ENCODE results near the gene MLLT3.

Gene MLLT3

GRCh38 chr9:20625003-20625349 lies 2.7 kb upstream of the MLLT3 start:
- no peak for DNase-seq (ENCODE audit: low read depth)

DNA sequence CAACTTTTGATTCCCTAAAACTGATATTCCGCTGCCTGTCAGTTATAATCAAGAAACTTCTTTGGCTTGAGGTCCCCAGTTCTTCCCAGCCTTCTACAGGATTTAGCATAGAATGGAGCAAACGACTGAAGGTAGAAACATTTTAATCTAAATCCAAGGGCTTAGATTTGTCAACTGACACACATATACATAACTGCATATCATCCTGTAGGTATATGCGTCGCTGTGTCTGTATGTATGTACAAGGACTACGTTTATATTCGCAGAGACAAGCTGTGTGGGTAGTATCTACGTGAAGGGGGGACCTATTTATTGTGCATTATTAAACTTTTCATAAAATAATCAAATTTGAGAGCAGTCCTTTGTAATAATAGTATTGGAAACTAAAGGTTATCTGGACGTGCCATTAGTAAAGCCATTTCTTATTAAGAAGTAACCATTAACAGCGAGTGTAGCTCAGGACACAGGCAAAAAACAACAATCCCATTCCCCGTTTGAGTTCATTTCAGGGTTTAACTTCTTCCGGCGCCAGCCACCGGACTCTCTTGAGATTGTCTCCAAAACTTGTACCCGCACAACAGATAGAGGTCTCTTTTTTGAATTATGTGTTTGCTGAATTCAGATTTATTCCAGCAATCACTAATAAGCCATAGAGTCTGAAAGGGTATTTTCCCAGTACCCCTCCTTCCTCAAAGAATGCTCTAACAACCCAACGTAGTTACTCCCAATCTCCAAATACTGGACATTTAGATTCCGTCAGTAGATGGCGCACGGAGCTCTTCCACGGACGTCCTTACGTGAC lies 2.1 kb upstream of the MLLT3 start:
- DNase-seq (ENCODE audit: low read depth): peak; percentile 10

DNA sequence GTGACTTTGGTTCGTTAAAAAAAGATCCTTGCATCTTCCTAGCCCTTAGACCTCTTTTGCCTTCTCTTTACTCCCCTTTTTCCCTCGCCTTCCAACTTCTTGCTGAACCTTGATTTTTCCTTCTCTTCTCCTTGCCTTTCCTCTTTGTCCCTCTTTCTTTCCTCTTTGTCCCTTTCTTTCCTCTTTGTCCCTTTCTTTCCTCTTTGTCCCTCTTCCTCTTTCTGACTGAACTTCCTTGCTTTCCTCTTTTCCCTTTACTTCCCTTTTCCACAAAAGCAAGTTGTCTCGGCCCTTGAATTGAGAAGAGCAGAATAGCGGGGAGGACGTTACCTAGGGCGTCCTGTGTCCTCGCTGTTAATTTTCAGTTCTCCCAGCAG lies 1.4 kb upstream of the MLLT3 start:
- no peak for DNase-seq (ENCODE audit: low read depth)

DNA sequence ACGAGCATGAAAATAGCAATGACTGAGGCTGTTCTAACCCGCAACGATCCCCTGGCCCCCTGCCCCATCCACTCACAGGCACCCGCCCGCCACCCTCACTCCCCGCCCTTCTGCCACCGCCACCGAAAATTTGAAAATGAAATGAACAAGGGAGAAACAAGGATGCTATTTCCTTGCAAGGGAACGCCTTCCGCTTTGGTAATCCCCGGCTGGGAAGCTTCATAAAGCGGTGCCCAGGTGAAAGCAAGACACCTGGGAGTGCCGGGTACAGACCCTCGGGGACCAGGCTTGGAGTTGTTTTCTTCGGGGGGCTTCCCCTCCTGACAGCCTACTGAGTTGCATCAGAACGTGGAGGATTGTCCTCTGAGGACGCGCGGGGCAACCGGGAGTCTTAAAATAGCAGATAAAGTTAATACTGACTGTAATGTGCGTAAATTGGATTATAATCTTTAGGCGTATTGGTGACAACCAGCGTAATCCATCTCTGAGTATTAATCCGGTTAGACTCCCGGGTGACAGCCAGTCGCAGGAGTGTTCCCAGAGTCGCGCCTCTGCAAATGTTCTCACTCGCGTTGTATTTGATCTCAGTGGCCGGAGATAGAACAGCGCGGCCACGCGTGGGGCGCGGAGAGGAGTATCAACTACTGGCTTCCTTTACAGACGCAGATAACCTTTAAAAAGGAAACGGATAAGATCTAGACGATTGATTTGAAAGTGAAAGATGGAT lies 885 bp upstream of the MLLT3 start:
- DNase-seq (ENCODE audit: low read depth): peak; percentile 44

- peak; percentile 67 for DNase-seq (ENCODE audit: low read depth)
Observed at GRCh38 chr9:20621471-20622329, 599 bp downstream of the MLLT3 start.

GRCh38 chr9:20620650-20621470 lies 1.4 kb downstream of the MLLT3 start:
- peak; percentile 46 for DNase-seq (ENCODE audit: low read depth)

GRCh38 chr9:20619487-20620200 lies 2.7 kb downstream of the MLLT3 start:
- no peak for DNase-seq (ENCODE audit: low read depth)

GRCh38 chr9:20618361-20618802 lies 3.9 kb downstream of the MLLT3 start:
- no peak for DNase-seq (ENCODE audit: low read depth)

GRCh38 chr9:20616808-20617207 lies 5.5 kb downstream of the MLLT3 start:
- no peak for DNase-seq (ENCODE audit: low read depth)

DNA sequence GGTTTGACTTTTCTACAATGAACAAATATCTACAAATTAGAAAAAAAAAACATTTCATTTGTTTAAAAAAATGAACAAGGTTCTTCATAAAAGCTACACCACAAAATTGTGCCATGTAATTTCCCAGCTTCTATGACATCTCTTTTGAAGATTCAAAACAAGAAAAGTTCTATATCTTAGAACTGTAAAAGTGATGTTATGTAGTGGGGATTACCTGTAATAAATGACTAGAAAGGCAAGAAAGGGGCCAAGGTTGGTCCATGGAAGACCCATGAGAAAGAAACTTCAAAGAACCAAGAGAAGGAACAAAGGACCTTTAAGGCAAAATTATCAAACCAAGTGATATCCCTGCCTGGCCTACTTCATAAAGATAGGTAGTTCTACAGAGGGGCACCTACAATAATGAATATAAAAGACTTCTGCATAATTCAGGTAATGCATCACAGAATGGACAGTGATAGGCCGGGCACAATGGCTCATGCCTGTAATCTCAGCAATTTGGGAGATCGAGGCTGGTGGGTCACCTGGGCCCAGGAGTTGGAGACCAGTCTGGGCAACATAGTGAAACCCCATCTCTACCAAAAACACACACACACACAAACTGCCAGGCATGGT lies 7.6 kb downstream of the MLLT3 start:
- no peak for DNase-seq (ENCODE audit: low read depth)

DNA sequence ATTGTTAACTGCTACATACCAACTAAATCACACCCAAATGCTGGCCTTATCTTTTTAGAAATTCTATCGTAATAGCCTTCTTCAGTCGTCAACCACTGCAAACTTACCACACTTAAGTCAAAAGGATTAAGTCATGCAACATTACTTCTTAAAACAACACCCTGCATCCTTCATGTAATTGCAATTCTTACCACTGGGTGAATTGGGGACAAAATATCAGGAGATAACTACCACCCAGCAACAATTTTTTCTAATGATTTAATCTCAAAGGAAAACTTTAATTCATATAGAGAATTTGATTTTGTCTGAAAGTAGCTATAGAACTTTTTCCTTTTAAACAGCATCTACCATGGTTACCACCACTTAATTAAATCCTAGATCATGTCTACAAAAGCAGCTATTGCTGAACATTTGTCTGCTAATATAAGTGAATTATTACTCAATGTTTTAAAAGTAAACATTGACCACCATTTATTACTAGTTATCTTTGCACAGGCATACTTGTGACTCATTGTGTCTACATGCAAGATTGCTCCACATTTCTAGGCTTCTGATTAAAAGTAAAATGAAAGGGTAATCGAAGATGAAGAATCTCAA lies 10.5 kb downstream of the MLLT3 start:
- DNase-seq (ENCODE audit: low read depth): no peak

- no peak for DNase-seq (ENCODE audit: low read depth)
Observed at GRCh38 chr9:20610591-20610990, 11.7 kb downstream of the MLLT3 start.

DNA sequence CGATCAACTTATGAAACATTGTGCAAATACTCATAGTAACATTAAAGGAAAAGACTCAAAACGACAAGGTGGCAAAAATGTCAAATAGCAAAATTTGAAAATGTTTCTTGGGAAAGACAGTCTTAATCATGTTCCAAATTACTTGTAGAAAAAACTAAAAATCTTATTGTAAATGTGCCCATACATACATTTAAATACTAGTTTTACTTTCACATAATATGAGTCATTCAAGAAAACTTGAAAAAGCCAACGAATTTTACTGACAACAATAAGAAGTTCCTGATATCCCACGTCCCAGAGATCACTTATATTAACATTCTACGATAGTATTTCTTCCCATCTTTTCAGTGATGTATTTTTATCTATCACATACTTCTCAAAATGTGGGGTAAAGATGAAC lies 13.7 kb downstream of the MLLT3 start:
- no peak for DNase-seq (ENCODE audit: low read depth)

GRCh38 chr9:20606652-20607051 lies 15.6 kb downstream of the MLLT3 start:
- DNase-seq (ENCODE audit: low read depth): no peak

DNA sequence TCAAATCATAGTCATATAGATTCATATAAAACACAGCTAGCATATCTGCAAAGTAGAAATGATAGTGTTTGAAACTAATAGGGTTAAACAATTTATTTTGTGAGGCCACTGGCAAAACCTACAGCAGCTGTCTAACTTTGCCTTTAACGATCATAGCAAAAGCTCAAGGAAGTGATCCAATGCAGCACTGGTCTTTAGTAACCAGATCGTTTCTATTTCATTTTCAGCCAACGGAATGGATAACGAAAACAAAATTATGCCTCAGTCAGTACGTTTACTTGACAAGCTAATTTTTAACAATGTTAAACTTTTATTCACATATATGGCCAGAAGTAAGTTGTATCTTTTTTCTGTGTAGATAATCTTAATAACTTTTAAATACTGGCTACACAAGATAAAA lies 17.7 kb downstream of the MLLT3 start:
- no peak for DNase-seq (ENCODE audit: low read depth)

DNA sequence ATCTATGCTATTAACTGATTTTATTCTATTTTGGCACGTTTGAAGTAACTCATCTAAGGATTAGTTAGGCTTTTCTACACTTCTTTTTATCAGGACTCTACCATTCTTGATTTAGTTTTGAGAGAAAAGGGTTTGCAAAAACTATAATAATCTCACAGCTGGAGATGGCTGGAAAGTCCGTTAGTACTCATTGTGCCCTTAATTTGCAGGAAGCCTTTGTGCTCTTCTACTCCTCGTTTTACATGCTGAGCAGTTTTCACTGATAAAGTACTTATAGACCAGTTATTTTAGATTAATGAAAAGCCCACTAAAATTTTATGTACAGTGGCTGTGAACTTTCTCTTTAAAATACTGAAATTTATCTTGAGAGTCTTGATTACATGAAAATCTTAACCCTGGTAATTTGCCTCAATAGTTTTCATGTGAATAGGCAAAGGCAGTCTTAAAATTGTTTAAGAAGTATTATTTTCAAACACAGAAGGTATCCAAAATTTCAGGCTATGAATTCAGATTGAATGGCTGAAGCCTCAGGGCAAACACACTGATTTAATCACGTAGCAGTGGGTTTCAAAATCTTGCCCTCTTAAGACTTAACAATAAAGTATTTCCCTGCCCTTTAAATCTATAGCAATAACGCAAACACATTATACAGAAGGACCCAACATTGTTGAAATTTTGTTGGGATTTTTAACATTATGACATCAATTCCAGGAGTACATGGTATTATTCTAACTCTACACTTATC lies 18.6 kb downstream of the MLLT3 start:
- no peak for DNase-seq (ENCODE audit: low read depth)

DNA sequence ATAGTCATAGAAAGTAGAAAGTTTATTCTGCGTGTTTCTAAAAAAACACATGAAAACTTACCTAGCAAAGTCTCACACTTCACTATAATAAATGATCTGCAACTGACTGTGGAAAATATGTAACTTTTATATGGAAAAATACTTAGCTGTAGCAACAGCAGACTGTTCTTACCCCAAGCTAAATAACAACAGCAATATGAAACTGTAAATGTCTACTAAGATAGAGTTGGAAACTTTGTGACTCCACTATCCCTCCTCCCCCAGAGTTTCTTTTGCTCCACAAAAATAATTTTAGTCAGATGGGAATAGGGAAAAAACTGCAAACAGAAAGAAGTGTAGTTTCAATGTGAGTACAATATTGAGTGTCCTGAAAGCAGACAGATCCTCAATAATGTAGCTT lies 21.0 kb downstream of the MLLT3 start:
- no peak for DNase-seq (ENCODE audit: low read depth)

GRCh38 chr9:20599195-20599594 lies 23.1 kb downstream of the MLLT3 start:
- no peak for DNase-seq (ENCODE audit: low read depth)

DNA sequence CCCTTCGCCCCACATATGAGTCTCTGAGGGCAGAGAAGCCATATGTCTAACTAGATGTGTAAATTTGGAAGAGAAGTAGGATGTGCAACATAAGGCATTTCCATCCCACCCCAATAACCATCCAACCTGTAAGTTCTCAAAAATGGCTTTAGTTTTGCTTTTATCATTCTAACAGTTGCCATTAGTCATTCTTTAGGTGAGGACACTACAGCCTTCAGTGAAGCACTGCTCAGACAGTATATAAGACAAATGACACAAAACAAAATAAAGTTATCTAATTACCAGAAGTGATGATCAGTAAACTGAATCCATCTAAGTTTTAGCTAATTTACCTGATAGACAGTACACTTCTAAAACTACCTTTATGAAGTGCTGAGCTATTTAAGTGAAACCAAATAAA lies 23.9 kb downstream of the MLLT3 start:
- no peak for DNase-seq (ENCODE audit: low read depth)

DNA sequence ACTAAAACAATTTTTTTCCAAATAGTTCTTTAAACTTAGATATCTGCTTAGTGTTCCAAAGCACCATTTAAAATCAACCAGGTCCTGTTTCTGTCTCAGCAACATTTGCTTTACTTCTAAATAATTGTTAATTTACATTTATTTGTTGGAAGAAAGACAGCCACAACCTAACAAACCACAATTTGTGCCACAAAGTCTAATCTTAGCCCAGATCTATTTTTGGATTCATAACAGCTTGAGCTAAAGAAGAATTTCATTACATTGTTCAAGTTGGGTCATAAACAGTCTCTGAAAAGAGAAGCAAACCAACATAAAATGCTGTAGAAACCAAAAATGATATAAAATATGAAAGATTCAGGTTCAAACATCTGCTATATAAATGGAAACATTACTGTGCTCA lies 24.4 kb downstream of the MLLT3 start:
- no peak for DNase-seq (ENCODE audit: low read depth)

All from activated T-helper 1 cell treated with Interleukin-2 at 50 U/mL for 16 hours (primary cell).